ENCODE data around the gene DNAH2. TPM values are rescaled to one million over a fixed set of nuclear protein-coding genes. Genes with fewer than 3 reads are reported as not detected.
A peak's percentile ranks its signal among the peaks of the same experiment; 100 is the strongest.

Gene DNAH2
- total and polyA plus RNA-seq, 2 of the 13 experiments (the other 11 are each of a cell fraction or from before 2014, with no cell fraction given): not detected

DNA sequence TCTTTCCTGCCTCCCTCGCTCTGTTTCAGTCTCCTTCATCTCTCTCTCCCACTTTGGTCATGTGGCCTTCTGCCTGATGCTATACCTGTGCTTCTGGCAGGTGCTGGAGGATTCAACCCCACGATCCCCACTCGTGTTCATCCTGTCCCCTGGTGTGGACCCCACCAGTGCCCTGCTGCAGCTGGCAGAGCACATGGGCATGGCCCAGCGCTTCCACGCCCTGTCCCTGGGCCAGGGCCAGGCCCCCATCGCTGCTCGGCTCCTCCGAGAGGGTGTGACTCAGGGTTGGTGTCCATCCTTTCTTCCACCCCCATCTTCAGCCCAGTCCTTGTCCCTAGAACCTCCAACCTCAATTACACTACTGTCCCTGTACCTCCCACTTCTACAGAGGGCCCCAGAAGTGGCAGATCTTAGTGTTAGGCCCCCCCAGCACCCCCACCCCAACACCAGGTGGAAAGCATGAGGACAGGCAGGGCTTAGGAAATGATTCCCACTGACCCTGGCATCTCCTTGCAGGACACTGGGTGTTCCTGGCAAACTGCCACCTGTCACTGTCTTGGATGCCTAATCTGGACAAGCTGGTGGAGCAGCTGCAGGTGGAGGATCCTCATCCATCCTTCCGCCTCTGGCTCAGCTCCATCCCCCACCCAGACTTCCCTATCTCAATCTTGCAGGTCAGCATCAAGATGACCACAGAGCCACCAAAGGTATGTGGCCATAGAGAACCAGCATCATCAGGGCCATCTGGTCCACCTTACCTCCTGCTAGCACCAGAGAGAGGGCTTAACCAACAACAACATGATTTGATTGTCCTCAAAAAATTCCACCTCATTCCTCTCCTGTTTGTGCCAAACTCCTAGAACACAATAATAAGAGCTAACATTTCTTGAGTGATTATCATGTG, 106.7 kb downstream of the DNAH2 start (continued):
- TF ChIP-seq ZNF891 (CRISPR knock-in tag; IDR thresholded peaks at IDR 0.05): no peak
- no peak for TF ChIP-seq FOXO1 (CRISPR knock-in tag; IDR thresholded peaks at IDR 0.05)
- no peak for TF ChIP-seq ZBTB21 (CRISPR knock-in tag; IDR thresholded peaks at IDR 0.05)
- TF ChIP-seq, protein P1, sequence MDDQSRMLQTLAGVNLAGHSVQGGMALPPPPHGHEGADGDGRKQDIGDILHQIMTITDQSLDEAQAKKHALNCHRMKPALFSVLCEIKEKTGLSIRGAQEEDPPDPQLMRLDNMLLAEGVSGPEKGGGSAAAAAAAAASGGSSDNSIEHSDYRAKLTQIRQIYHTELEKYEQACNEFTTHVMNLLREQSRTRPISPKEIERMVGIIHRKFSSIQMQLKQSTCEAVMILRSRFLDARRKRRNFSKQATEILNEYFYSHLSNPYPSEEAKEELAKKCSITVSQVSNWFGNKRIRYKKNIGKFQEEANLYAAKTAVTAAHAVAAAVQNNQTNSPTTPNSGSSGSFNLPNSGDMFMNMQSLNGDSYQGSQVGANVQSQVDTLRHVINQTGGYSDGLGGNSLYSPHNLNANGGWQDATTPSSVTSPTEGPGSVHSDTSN (CRISPR knock-in tag; IDR thresholded peaks at IDR 0.05; ENCODE audit: borderline replicate concordance): no peak
- TF ChIP-seq HMG20B (CRISPR knock-in tag; conservative IDR thresholded peaks at IDR 0.05): no peak

DNA sequence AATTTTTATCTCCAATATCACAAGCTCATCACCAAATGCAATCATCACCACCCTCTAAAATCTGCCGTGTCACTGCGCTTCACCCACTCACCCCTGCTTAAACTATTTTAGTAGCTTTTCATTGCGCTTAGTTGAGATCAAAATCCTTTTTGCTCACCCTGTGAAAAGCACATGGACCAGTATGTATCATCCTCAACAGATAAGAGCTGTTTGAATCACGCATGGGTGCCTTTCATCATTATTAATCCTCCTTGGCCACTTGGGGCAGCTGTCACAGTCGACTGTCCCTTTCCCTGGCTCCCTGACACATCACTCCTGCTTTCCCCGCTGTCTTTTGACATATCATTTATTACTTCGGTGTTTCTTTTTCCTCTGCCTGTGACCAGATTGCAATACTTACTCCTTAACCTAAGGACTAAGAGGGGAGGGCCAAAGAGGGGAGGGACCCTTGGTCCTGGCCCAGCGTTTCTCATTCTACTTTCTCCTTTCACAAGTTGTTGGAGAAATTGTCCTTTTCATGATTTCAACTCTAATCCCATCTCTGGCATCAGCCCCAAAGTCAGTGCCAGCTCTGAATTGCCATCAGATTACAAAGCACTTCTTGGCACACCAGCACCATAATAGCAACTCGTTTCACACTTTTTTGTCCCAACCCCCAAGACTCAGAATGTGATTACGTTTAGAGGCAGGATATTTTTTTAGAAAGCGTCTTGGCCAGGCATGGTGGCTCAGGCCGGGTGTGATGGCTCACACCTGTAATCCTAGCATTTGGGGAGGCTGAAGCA, 107.9 kb downstream of the DNAH2 start:
- H3K27ac ChIP-seq (ENCODE audit: extremely low read length, insufficient read depth, low read length): no peak overlapping the region
- POLR2A ChIA-PET: interaction anchor here (1.1 to 1.6 kb wide), 4 partner anchors 8 to 31 kb away, joined by 3 to 7 read pairs (median 5); partner anchors contain the start of genes KDM6B and NAA38
- H4K20me1 ChIP-seq (ENCODE audit: insufficient read depth, low read length): no peaks in the 10 kb centered on the region
- no peak overlapping the region for H2AFZ ChIP-seq (ENCODE audit: low read length)
- 17% methylated on average over 12 of the region's 12 CpGs for WGBS (ENCODE audit: low lambda C conversion rate)
- H3K4me1 ChIP-seq (ENCODE audit: insufficient read depth, low read length): no peaks in the 10 kb centered on the region
- no peak overlapping the region for H3K4me3 ChIP-seq (replicated peaks in 1 of 3; ENCODE audit: insufficient read depth in 1 of 3, low read depth in 2 of 3, low read length in 3 of 3)
- no TSS peak for BruUV-seq (replicated peaks)
- FAIRE-seq: no peak
- peak; percentile 52; the same call in 2 of the 3 replicates for ATAC-seq
- CTCF ChIA-PET (ENCODE audit: low intra/inter-chr PET ratio, low total read pairs): interaction anchor here (1.0 kb wide), 1 partner anchor 26 kb away, joined by 5 read pairs; no protein-coding TSS in a partner anchor
- H3K36me3 ChIP-seq (replicated peaks in 1 of 2; ENCODE audit: control insufficient read depth in 1 of 2, insufficient read depth in 2 of 2, low read length in 2 of 2): no peaks in the 10 kb centered on the region
- no peak overlapping the region for H3K4me2 ChIP-seq (ENCODE audit: low read depth, low read length)
- H3K79me2 ChIP-seq (ENCODE audit: insufficient read depth, low read length): no peaks in the 10 kb centered on the region
- intact Hi-C loops (cut with micrococcal nuclease; ENCODE audit: unreplicated experiment): no loop called here
- no peak overlapping the region for H3K9ac ChIP-seq (ENCODE audit: insufficient read depth, low read depth, low read length)
- TF ChIP-seq, protein P2, sequence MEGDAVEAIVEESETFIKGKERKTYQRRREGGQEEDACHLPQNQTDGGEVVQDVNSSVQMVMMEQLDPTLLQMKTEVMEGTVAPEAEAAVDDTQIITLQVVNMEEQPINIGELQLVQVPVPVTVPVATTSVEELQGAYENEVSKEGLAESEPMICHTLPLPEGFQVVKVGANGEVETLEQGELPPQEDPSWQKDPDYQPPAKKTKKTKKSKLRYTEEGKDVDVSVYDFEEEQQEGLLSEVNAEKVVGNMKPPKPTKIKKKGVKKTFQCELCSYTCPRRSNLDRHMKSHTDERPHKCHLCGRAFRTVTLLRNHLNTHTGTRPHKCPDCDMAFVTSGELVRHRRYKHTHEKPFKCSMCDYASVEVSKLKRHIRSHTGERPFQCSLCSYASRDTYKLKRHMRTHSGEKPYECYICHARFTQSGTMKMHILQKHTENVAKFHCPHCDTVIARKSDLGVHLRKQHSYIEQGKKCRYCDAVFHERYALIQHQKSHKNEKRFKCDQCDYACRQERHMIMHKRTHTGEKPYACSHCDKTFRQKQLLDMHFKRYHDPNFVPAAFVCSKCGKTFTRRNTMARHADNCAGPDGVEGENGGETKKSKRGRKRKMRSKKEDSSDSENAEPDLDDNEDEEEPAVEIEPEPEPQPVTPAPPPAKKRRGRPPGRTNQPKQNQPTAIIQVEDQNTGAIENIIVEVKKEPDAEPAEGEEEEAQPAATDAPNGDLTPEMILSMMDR (CRISPR knock-in tag; IDR thresholded peaks at IDR 0.05): peak; percentile 26; the same call in 1 of the 2 replicates
- TF ChIP-seq KDM4B (CRISPR knock-in tag; IDR thresholded peaks at IDR 0.05): no peak
- TF ChIP-seq SMC3 (IDR thresholded peaks at IDR 0.05; ENCODE audit: low read length): peak; percentile 17; the same call in 1 of the 2 replicates
- TF ChIP-seq, protein P3, sequence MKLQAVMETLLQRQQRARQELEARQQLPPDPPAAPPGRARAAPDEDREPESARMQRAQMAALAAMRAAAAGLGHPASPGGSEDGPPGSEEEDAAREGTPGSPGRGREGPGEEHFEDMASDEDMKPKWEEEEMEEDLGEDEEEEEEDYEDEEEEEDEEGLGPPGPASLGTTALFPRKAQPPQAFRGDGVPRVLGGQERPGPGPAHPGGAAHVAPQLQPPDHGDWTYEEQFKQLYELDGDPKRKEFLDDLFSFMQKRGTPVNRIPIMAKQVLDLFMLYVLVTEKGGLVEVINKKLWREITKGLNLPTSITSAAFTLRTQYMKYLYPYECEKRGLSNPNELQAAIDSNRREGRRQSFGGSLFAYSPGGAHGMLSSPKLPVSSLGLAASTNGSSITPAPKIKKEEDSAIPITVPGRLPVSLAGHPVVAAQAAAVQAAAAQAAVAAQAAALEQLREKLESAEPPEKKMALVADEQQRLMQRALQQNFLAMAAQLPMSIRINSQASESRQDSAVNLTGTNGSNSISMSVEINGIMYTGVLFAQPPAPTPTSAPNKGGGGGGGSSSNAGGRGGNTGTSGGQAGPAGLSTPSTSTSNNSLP (IDR thresholded peaks at IDR 0.05; ENCODE audit: low read depth, low read length): peak; percentile 48; the same call in 1 of the 2 replicates
- TF ChIP-seq, protein P4, sequence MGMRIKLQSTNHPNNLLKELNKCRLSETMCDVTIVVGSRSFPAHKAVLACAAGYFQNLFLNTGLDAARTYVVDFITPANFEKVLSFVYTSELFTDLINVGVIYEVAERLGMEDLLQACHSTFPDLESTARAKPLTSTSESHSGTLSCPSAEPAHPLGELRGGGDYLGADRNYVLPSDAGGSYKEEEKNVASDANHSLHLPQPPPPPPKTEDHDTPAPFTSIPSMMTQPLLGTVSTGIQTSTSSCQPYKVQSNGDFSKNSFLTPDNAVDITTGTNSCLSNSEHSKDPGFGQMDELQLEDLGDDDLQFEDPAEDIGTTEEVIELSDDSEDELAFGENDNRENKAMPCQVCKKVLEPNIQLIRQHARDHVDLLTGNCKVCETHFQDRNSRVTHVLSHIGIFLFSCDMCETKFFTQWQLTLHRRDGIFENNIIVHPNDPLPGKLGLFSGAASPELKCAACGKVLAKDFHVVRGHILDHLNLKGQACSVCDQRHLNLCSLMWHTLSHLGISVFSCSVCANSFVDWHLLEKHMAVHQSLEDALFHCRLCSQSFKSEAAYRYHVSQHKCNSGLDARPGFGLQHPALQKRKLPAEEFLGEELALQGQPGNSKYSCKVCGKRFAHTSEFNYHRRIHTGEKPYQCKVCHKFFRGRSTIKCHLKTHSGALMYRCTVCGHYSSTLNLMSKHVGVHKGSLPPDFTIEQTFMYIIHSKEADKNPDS (CRISPR knock-in tag; IDR thresholded peaks at IDR 0.05): no peak
- no peak for TF ChIP-seq PCBP1 (IDR thresholded peaks at IDR 0.05; ENCODE audit: borderline replicate concordance, low read depth, low read length)
- TF ChIP-seq STAG1 (CRISPR knock-in tag; IDR thresholded peaks at IDR 0.05): peak; percentile 39; the same call in 1 of the 2 replicates
- in situ Hi-C loops (cut with HindIII; ENCODE audit: extremely low pct_ligation_motif_present, low pct_unique_long_range_greater_than_20kb): no loop called here
- peaks cover 4 to 29% of the 10 kb centered on the region in 2 experiments; a peak in 3 of 5 replicates for H3K27me3 ChIP-seq (ENCODE audit: control insufficient read depth in 1 of 2, insufficient read depth in 2 of 2, low read length in 2 of 2)
- peak; percentile 23 for DNase-seq (ENCODE audit: low spot score)
- H3K9me3 ChIP-seq (ENCODE audit: low read length): no peaks in the 10 kb centered on the region
